ENCODE measurements around the gene OBI1.

DNA sequence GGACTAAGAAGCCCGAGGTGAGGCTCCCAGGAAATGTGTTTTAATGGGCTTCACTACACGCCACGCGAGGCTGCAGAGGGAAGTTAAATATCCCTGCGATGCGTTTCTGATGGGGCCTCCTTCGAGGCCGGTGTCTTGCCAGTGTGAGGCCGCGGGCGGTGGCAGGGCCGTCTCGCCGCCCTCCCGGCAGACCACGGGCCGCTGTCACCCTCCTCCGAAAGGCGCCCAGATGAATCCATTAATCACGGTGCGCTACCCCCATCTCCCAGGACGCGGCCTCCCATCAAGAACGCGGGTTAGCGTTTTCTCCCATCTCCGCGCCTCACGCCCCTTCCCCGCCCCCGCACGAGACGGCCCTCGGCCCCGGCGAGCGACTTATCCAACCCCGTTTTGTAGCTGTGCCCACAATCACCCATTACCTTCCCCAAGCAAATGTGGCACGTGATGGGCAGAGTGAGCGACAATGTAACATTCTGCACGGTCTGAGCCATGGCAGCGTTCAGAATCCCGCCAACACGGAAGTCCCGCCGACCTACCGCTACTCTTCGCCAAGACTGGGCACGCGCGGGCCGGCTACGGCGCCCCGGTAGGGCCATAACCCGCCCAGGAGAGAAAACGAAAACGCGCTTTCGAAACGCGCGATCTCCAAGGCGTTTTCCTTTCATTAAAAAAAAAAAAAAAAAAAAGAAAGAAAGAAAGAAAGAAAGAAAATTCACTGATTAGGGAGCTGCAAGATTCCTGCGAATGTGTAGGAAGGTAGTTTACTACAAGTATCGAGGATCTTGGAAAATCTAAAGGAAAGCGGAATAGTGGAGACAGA is at the start of gene OBI1:
- no peak for TF ChIP-seq ZNF121 (tag by site-specific recombination; IDR thresholded peaks at IDR 0.05)
- TF ChIP-seq ZNF335 (tag by site-specific recombination; conservative IDR thresholded peaks at IDR 0.05), result peak; percentile 67
- TF ChIP-seq CTCF (tag by site-specific recombination; IDR thresholded peaks at IDR 0.05), result peak; percentile 21; the same call in 1 of the 2 replicates
- no peak for TF ChIP-seq ZNF645 (tag by site-specific recombination; IDR thresholded peaks at IDR 0.05)
- TF ChIP-seq, protein P1, sequence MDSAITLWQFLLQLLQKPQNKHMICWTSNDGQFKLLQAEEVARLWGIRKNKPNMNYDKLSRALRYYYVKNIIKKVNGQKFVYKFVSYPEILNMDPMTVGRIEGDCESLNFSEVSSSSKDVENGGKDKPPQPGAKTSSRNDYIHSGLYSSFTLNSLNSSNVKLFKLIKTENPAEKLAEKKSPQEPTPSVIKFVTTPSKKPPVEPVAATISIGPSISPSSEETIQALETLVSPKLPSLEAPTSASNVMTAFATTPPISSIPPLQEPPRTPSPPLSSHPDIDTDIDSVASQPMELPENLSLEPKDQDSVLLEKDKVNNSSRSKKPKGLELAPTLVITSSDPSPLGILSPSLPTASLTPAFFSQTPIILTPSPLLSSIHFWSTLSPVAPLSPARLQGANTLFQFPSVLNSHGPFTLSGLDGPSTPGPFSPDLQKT (IDR thresholded peaks at IDR 0.05; ENCODE audit: borderline replicate concordance, low read depth, low read length), result no peak
- no peak for TF ChIP-seq ZBTB1 (tag by site-specific recombination; IDR thresholded peaks at IDR 0.05)
- TF ChIP-seq, protein P2, sequence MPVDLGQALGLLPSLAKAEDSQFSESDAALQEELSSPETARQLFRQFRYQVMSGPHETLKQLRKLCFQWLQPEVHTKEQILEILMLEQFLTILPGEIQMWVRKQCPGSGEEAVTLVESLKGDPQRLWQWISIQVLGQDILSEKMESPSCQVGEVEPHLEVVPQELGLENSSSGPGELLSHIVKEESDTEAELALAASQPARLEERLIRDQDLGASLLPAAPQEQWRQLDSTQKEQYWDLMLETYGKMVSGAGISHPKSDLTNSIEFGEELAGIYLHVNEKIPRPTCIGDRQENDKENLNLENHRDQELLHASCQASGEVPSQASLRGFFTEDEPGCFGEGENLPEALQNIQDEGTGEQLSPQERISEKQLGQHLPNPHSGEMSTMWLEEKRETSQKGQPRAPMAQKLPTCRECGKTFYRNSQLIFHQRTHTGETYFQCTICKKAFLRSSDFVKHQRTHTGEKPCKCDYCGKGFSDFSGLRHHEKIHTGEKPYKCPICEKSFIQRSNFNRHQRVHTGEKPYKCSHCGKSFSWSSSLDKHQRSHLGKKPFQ (tag by site-specific recombination; IDR thresholded peaks at IDR 0.05), result no peak
- no peak for TF ChIP-seq MZF1 (tag by site-specific recombination; IDR thresholded peaks at IDR 0.05; ENCODE audit: borderline replicate concordance)
- no peak for TF ChIP-seq ATF2 (tag by site-specific recombination; IDR thresholded peaks at IDR 0.05; ENCODE audit: low read depth)
- TF ChIP-seq ZNF785 (tag by site-specific recombination; IDR thresholded peaks at IDR 0.05), result no peak
- no peak for TF ChIP-seq KLF16 (tag by site-specific recombination; IDR thresholded peaks at IDR 0.05)
